ENCODE measurements around the gene SPAG9. TPM values are rescaled to one million over a fixed set of nuclear protein-coding genes. Genes with fewer than 3 reads are reported as not detected.

Gene SPAG9
- total and polyA plus RNA-seq, 2 experiments from 2014 or later, result 12.1 to 66.2 TPM

DNA sequence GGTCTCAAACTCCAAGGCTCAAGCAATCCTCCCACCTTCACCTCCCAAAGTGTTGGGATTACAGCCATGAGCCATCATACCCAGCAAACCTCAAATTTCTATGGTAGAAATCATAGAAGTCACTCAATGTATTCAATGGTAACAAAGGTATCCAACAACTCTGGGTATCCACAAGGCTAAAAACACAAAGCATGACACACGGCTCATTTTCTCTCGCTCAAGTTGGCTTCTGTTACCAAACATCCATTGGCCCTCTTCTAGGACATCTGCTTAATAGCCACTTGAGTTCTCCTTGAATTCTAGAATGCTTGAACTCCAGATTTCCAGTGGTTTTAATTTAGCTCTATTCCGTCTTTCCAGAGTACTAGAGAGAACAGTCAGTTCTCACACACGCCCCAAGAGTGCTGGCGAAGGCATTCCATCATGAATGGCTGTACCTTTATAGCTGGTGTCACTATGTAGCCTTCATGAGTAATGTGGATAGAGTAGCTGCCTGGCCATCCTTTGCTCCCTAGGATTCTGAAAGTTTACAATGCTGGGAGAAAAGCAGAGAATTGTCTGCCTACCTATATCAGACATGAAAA is 42.6 kb downstream of the SPAG9 start:
- TF ChIP-seq CTCF (IDR thresholded peaks at IDR 0.05; ENCODE audit: low read depth, low read length), result no peak
- Histone ChIP-seq H3K4me3 (no peak overlapping the region), H3K27ac (no peak overlapping the region), H3K36me3 (peaks cover 4% of the 10 kb centered on the region), H3K9me3 (ENCODE audit: low read depth) (no peaks in the 10 kb centered on the region), H3K27me3 (no peaks in the 10 kb centered on the region), H3K4me1 (ENCODE audit: low read depth) (no peaks in the 10 kb centered on the region)
- no peak for DNase-seq (ENCODE audit: low read depth in 1 of 2, low spot score in 1 of 2)

DNA sequence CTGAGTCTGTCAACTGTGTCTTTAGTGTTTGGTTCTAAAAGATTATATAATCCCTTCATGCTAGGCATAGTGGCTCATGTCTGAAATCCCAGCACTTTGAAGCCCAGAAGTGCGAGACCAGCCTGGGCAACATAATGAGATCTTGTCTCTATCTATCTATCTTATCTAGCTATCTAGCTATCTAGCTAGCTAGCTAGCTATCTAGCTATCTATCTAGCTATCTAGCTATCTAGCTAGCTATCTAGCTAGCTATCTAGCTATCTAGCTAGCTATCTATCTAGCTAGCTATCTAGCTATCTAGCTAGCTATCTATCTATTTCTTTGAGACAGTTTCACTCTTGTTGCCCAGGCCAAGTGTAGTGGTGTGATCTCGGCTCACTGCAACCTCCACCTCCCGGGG is 43.8 kb downstream of the SPAG9 start:
- DNase-seq (ENCODE audit: low read depth in 1 of 2, low spot score in 1 of 2), result no peak
- TF ChIP-seq CTCF (IDR thresholded peaks at IDR 0.05; ENCODE audit: low read depth, low read length), result no peak
- no peak overlapping the region for H3K27ac ChIP-seq
- no peaks in the 10 kb centered on the region for H3K4me1 ChIP-seq (ENCODE audit: low read depth)
- H3K27me3 ChIP-seq, result no peaks in the 10 kb centered on the region
- no peak overlapping the region for H3K4me3 ChIP-seq
- peaks cover 4% of the 10 kb centered on the region for H3K36me3 ChIP-seq
- no peaks in the 10 kb centered on the region for H3K9me3 ChIP-seq (ENCODE audit: low read depth)

DNA sequence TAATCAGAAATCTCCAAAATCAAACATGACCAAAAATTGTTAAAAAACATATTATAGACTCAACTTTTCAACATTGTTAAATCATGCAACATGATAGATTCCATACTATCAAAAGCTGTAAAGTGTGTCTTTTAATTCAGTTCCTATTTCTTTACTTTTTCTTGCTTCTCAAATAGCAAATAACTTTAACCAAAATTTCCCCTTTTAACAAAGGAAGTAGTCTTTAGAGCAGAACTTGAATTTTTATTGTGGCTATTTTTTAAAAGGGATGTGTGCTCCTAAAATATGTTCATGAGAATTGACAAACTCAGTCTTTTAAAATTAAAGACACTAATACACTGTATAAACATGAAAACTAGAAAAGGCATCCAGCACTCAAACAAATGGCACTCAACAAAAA is 49.1 kb downstream of the SPAG9 start:
- no peak for TF ChIP-seq CTCF (IDR thresholded peaks at IDR 0.05; ENCODE audit: low read depth, low read length)
- Histone ChIP-seq H3K27ac (no peak overlapping the region), H3K9me3 (ENCODE audit: low read depth) (no peaks in the 10 kb centered on the region), H3K4me3 (no peak overlapping the region), H3K27me3 (no peaks in the 10 kb centered on the region), H3K4me1 (ENCODE audit: low read depth) (no peaks in the 10 kb centered on the region), H3K36me3 (no peaks in the 10 kb centered on the region)
- no peak for DNase-seq (ENCODE audit: low read depth in 1 of 2, low spot score in 1 of 2)

DNA sequence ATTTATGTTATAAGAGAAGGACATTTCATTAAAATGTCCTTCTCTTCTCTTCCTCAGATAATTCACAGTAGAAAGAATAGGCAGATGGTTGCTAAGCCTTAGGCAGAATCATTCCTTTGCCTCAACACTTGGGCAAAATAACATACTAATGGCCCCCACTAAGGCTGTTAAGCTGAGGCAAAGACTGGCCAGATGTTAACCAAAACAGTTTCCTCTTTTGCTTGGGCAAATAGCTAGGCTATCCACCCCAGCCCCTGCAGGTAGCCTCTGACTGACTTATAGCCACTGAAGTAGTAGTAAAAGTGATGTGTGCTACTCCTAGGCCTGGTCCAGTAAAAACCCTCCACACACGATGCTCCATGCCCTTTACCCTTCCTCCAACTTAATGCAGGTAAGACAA is 55.2 kb downstream of the SPAG9 start:
- no peak for DNase-seq (ENCODE audit: low read depth in 1 of 2, low spot score in 1 of 2)
- no peaks in the 10 kb centered on the region for H3K4me1 ChIP-seq (ENCODE audit: low read depth)
- no peaks in the 10 kb centered on the region for H3K27me3 ChIP-seq
- TF ChIP-seq CTCF (IDR thresholded peaks at IDR 0.05; ENCODE audit: low read depth, low read length), result no peak
- no peaks in the 10 kb centered on the region for H3K36me3 ChIP-seq
- no peaks in the 10 kb centered on the region for H3K9me3 ChIP-seq (ENCODE audit: low read depth)
- H3K4me3 ChIP-seq, result no peak overlapping the region
- H3K27ac ChIP-seq, result no peak overlapping the region

DNA sequence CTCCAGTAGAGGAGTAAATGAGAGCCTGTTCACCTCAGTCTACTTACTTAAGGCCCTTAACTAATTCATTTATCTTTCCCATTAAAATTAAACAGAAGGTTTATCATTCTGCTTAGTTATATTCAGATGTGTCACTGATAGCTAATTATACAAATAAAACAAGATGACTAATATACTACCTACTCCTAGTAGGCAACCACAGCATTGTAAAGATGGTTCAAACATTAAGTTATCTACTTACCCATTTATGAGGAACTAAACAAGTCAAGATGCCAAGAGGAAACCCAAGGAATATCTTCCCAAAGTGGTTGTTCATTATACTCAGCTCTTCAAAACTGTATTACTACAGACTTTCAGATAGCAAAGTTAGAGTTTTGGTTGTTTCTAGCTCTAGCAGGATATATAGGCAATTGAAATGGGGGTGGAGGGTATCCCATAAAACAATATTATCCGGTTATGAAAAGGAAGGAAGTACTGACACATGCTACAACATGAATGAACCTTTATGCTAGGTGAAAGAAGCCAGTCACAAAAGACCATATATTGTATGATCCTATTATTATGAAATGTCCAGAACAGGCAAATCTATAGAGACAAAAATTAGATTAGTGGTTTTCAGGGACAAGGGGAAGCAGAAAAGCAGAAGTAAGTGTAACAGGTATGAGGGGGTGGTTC is 56.5 kb downstream of the SPAG9 start:
- Histone ChIP-seq H3K27ac (no peak overlapping the region), H3K36me3 (no peaks in the 10 kb centered on the region), H3K4me3 (no peak overlapping the region), H3K27me3 (no peaks in the 10 kb centered on the region), H3K9me3 (ENCODE audit: low read depth) (no peaks in the 10 kb centered on the region), H3K4me1 (ENCODE audit: low read depth) (no peaks in the 10 kb centered on the region)
- no peak for TF ChIP-seq CTCF (IDR thresholded peaks at IDR 0.05; ENCODE audit: low read depth, low read length)
- no peak for DNase-seq (ENCODE audit: low read depth in 1 of 2, low spot score in 1 of 2)
